Colonic mucosa (tissue), 4 donors: ENCODE data around the gene ANKRD53. TPM values are rescaled to one million over a fixed set of nuclear protein-coding genes. Genes with fewer than 3 reads are reported as not detected.

ENCODE experiments used
- DNase-seq: peaks from one replicate; pipeline ENCODE4 v3.0.0-alpha.2; 2020
- H3K27ac ChIP-seq: fragments of 200-600 bp; one replicate; pipeline ENCODE4 v1.8.0; 2021
- H3K27me3 ChIP-seq: fragments of 200-600 bp; one replicate; pipeline ENCODE4 v1.8.0; 2021
- H3K36me3 ChIP-seq: fragments of 200-600 bp; one replicate; pipeline ENCODE4 v1.8.0; 2021
- H3K4me1 ChIP-seq: fragments of 200-600 bp; one replicate; pipeline ENCODE4 v1.8.0; 2021; ENCODE audit warnings: mild to moderate bottlenecking
- H3K4me3 ChIP-seq: fragments of 200-600 bp; one replicate; pipeline ENCODE4 v1.8.0; 2021
- H3K9ac ChIP-seq, 2 donors: one replicate each; pipeline ENCODE4 v1.7.0; 2013; ENCODE audit warnings: control low read depth in 2 of 2, low read depth in 2 of 2, low read length in 2 of 2
- H3K9me3 ChIP-seq: fragments of 200-600 bp; one replicate; pipeline ENCODE4 v1.8.0; 2021
- CTCF ChIP-seq: fragments of 200-600 bp; IDR thresholded peaks from one replicate; pipeline ENCODE4 v1.8.0; 2022; ENCODE audit warnings: antibody characterized with exemption, mild to moderate bottlenecking
- intact Hi-C: fragments of 100-400 bp; cut with DNase I; formaldehyde crosslinking; loops from one replicate; pipeline ENCODE4 v1.14.1; 2022
- total RNA-seq, 2 donors: library from RNA; stranded (reverse); fragmentation: NEBNext Ultra II Directional in 1 of 2; extraction: Animal tissue kit (Norgen Biotek cat#: 25700) in 1 of 2; gene quantifications; one replicate each; pipeline ENCODE4 v1.2.1, GENCODE V29; 2021
- donor health status: healthy.
- donor health status: DM: no; HTN: no; CAD: no.
- donor health status: DM: no; HTN: no; CAD: no.

The ANKRD53 gene
- total RNA-seq, 2 donors from 2014 or later: 0.40 TPM; not detected in 1

GRCh38 chr2:70958759-70959158 is 19.7 kb upstream of the ANKRD53 start:
- H3K4me3 ChIP-seq: no peak overlapping the region
- no peaks in the 10 kb centered on the region for H3K36me3 ChIP-seq
- H3K27ac ChIP-seq: no peak overlapping the region
- no peak overlapping the region for H3K9ac ChIP-seq
- TF ChIP-seq CTCF: no peak
- intact Hi-C loops: no loop called here
- peak; percentile 4 for DNase-seq
- no peaks in the 10 kb centered on the region for H3K9me3 ChIP-seq
- H3K4me1 ChIP-seq: no peaks in the 10 kb centered on the region
- H3K27me3 ChIP-seq: no peaks in the 10 kb centered on the region

GRCh38 chr2:70959271-70959761 is 19.1 kb upstream of the ANKRD53 start:
- H3K4me3 ChIP-seq: no peak overlapping the region
- H3K27ac ChIP-seq: no peak overlapping the region
- no peak for TF ChIP-seq CTCF
- peak; percentile 3 for DNase-seq
- intact Hi-C loops: no loop called here
- H3K9ac ChIP-seq: no peak overlapping the region
- no peaks in the 10 kb centered on the region for H3K36me3 ChIP-seq
- no peaks in the 10 kb centered on the region for H3K9me3 ChIP-seq
- no peaks in the 10 kb centered on the region for H3K4me1 ChIP-seq
- no peaks in the 10 kb centered on the region for H3K27me3 ChIP-seq

GRCh38 chr2:70959851-70960832 is 18.3 kb upstream of the ANKRD53 start:
- no peaks in the 10 kb centered on the region for H3K9me3 ChIP-seq
- H3K27ac ChIP-seq: no peak overlapping the region
- peaks cover 3% of the 10 kb centered on the region for H3K27me3 ChIP-seq
- H3K36me3 ChIP-seq: no peaks in the 10 kb centered on the region
- no peak overlapping the region for H3K4me3 ChIP-seq
- H3K4me1 ChIP-seq: no peaks in the 10 kb centered on the region
- intact Hi-C loops: no loop called here
- DNase-seq: peak; percentile 14
- TF ChIP-seq CTCF: no peak
- no peak overlapping the region for H3K9ac ChIP-seq

GRCh38 chr2:70960833-70961647 is 17.4 kb upstream of the ANKRD53 start:
- H3K9ac ChIP-seq: no peak overlapping the region
- intact Hi-C loops: no loop called here
- no peaks in the 10 kb centered on the region for H3K4me1 ChIP-seq
- peak; percentile 13 for DNase-seq
- no peaks in the 10 kb centered on the region for H3K36me3 ChIP-seq
- no peak overlapping the region for H3K4me3 ChIP-seq
- H3K27ac ChIP-seq: no peak overlapping the region
- no peaks in the 10 kb centered on the region for H3K9me3 ChIP-seq
- no peak for TF ChIP-seq CTCF
- peaks cover 3% of the 10 kb centered on the region for H3K27me3 ChIP-seq

GRCh38 chr2:70961648-70961994 is 16.8 kb upstream of the ANKRD53 start:
- H3K27me3 ChIP-seq: peaks cover 3% of the 10 kb centered on the region
- no peaks in the 10 kb centered on the region for H3K4me1 ChIP-seq
- TF ChIP-seq CTCF: no peak
- H3K4me3 ChIP-seq: no peak overlapping the region
- no peak overlapping the region for H3K27ac ChIP-seq
- DNase-seq: no peak
- no peaks in the 10 kb centered on the region for H3K36me3 ChIP-seq
- no peak overlapping the region for H3K9ac ChIP-seq
- intact Hi-C loops: no loop called here
- no peaks in the 10 kb centered on the region for H3K9me3 ChIP-seq
